ENCODE results near the gene PXT1.

The PXT1 gene

DNA sequence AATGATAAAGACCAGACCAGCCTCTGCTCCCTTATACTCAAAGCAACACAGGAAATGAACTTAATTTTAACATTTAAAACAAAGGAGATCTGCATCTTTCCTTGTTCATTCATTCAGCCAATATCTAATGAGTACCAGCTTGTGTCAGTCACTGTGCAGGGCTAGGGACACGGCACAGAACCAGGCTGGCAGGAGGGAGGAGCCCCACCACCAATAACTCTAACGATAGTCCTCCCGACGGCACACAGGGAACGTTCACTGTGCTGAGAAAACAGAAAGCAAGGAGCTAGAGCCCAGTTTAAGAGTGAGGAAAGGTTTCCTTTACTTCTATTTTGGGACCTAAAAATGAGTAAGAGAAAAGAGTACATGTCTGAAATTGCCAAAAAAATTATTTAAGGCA, 65.1 kb downstream of the PXT1 start:
- TF ChIP-seq, protein P1, sequence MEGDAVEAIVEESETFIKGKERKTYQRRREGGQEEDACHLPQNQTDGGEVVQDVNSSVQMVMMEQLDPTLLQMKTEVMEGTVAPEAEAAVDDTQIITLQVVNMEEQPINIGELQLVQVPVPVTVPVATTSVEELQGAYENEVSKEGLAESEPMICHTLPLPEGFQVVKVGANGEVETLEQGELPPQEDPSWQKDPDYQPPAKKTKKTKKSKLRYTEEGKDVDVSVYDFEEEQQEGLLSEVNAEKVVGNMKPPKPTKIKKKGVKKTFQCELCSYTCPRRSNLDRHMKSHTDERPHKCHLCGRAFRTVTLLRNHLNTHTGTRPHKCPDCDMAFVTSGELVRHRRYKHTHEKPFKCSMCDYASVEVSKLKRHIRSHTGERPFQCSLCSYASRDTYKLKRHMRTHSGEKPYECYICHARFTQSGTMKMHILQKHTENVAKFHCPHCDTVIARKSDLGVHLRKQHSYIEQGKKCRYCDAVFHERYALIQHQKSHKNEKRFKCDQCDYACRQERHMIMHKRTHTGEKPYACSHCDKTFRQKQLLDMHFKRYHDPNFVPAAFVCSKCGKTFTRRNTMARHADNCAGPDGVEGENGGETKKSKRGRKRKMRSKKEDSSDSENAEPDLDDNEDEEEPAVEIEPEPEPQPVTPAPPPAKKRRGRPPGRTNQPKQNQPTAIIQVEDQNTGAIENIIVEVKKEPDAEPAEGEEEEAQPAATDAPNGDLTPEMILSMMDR (IDR thresholded peaks at IDR 0.05; ENCODE audit: insufficient read depth, low read depth, low read length, missing control alignments): no peak
- no peak for DNase-seq (ENCODE audit: low read depth)
- H3K4me3 ChIP-seq (ENCODE audit: low read depth, low read length): no peak overlapping the region

DNA sequence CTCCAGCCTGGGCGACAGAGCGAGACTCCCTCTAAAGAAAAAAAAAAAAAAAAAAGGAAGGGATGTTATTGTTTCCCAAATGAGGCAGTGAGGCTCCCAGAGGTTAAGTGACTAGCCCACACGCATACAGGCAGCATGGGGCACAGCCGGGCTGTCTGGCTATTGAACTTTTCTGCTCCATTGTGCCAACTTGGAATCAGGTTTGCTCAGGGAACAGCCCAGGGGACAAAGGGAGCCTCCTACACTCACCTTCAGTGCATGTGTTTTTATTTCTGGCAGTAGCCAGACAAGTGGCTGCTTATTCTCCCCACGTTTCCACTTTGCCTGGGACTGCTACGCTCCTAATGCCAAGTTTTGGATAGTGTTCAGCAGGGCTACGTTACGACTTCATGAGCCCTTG, 65.9 kb downstream of the PXT1 start:
- no peak overlapping the region for H3K4me3 ChIP-seq (ENCODE audit: low read depth, low read length)
- DNase-seq (ENCODE audit: low read depth): no peak
- TF ChIP-seq, protein P1 (IDR thresholded peaks at IDR 0.05; ENCODE audit: insufficient read depth, low read depth, low read length, missing control alignments): no peak

DNA sequence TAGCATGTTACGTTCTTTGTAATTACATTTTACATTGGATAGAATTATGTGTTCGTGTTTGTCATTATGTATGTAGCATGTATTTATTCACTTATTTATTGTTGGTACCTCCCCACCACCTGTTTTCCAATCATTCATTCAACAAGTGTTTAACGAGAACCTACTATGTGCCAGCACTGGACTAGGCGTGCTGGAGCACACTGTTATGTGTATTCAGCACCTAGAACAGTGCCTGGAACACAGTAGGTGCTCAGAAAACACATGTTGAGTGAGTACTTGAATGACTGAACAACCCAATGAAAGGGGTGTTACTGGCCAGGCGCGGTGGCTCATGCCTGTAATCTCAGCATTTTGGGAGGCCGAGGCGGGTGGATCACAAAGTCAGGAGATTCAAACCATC, 66.5 kb downstream of the PXT1 start:
- TF ChIP-seq, protein P1 (IDR thresholded peaks at IDR 0.05; ENCODE audit: insufficient read depth, low read depth, low read length, missing control alignments): no peak
- no peak for DNase-seq (ENCODE audit: low read depth)
- no peak overlapping the region for H3K4me3 ChIP-seq (ENCODE audit: low read depth, low read length)

GRCh38 chr6:36375644-36376155, 67.0 kb downstream of the PXT1 start:
- DNase-seq (ENCODE audit: low read depth): no peak
- TF ChIP-seq, protein P1 (IDR thresholded peaks at IDR 0.05; ENCODE audit: insufficient read depth, low read depth, low read length, missing control alignments): no peak
- H3K4me3 ChIP-seq (ENCODE audit: low read depth, low read length): no peak overlapping the region

- TF ChIP-seq, protein P1 (IDR thresholded peaks at IDR 0.05; ENCODE audit: insufficient read depth, low read depth, low read length, missing control alignments): no peak
- no peak overlapping the region for H3K4me3 ChIP-seq (ENCODE audit: low read depth, low read length)
- DNase-seq (ENCODE audit: low read depth): no peak
Observed at GRCh38 chr6:36374972-36375371, 67.7 kb downstream of the PXT1 start.

- TF ChIP-seq, protein P1 (IDR thresholded peaks at IDR 0.05; ENCODE audit: insufficient read depth, low read depth, low read length, missing control alignments): no peak
- DNase-seq (ENCODE audit: low read depth): no peak
- no peak overlapping the region for H3K4me3 ChIP-seq (ENCODE audit: low read depth, low read length)
Observed at GRCh38 chr6:36374194-36374593, 68.5 kb downstream of the PXT1 start.

GRCh38 chr6:36373368-36374019, 69.2 kb downstream of the PXT1 start:
- DNase-seq (ENCODE audit: low read depth): no peak
- TF ChIP-seq, protein P1 (IDR thresholded peaks at IDR 0.05; ENCODE audit: insufficient read depth, low read depth, low read length, missing control alignments): no peak
- no peak overlapping the region for H3K4me3 ChIP-seq (ENCODE audit: low read depth, low read length)

Measured in GM12865 (cell line).